ENCODE data around the gene KIF19. TPM values are rescaled to one million over a fixed set of nuclear protein-coding genes. Genes with fewer than 3 reads are reported as not detected.

Gene KIF19
- total and polyA plus RNA-seq, 2 donors (not counting 1 experiment from before 2014, with no cell fraction given) = not detected

DNA sequence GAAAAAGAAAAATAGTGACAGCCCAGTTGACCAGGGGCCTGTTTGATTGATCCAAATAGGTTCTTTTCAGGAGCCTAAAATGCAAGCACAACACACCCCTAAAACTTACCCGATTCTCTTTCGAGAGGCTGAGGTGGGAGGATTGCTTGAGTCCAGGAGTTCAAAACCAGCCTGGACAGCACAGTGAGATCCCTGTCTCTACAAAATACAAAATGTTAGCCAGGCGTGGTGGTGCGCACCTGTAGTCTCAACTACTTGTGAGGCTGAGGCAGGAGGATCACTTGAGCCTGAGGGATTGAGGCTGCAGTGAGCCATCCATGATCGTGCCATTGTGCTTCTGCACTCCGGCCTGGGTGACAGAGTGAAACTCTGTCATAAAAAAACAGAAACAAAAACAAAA, 1.5 kb upstream of the KIF19 start:
- no peaks in the 10 kb centered on the region for H3K79me2 ChIP-seq (ENCODE audit: control insufficient read depth, insufficient read depth, low read length)
- no peak overlapping the region for H3K9ac ChIP-seq (ENCODE audit: low read length)
- H2AFZ ChIP-seq (ENCODE audit: insufficient read depth, low read depth, low read length, poor library complexity, severe bottlenecking) = no peak overlapping the region
- CTCF ChIA-PET = no interaction called here
- H3K4me3 ChIP-seq (ENCODE audit: control extremely low read depth in 1 of 5, extremely low read depth in 1 of 5, insufficient read depth in 1 of 5, low read depth in 2 of 5, low read length in 4 of 5) = no peak overlapping the region
- POLR2A ChIA-PET = no interaction called here
- Mint-ChIP-seq H3K4me1 (peaks cover 4% of the 10 kb centered on the region), H3K4me3 (no peak overlapping the region), H3K27ac (no peak overlapping the region), H3K9me3 (ENCODE audit: insufficient read depth) (no peaks in the 10 kb centered on the region), H3K27me3 (peaks cover 56% of the 10 kb centered on the region)
- H3K4me1 ChIP-seq (ENCODE audit: control insufficient read depth in 2 of 2, insufficient read depth in 2 of 2, low read length in 2 of 2) = peaks cover 8 to 13% of the 10 kb centered on the region in 2 donors
- H3K4me2 ChIP-seq (replicated peaks; ENCODE audit: low read depth, low read length, poor library complexity, severe bottlenecking) = no peak overlapping the region
- peaks cover 0 to 27% (median 5%) of the 10 kb centered on the region in 4 experiments for H3K27me3 ChIP-seq (replicated peaks in 1 of 4; ENCODE audit: control extremely low read depth in 1 of 4, control insufficient read depth in 3 of 4, insufficient read depth in 4 of 4, low read length in 3 of 4)
- TF ChIP-seq, protein P1, sequence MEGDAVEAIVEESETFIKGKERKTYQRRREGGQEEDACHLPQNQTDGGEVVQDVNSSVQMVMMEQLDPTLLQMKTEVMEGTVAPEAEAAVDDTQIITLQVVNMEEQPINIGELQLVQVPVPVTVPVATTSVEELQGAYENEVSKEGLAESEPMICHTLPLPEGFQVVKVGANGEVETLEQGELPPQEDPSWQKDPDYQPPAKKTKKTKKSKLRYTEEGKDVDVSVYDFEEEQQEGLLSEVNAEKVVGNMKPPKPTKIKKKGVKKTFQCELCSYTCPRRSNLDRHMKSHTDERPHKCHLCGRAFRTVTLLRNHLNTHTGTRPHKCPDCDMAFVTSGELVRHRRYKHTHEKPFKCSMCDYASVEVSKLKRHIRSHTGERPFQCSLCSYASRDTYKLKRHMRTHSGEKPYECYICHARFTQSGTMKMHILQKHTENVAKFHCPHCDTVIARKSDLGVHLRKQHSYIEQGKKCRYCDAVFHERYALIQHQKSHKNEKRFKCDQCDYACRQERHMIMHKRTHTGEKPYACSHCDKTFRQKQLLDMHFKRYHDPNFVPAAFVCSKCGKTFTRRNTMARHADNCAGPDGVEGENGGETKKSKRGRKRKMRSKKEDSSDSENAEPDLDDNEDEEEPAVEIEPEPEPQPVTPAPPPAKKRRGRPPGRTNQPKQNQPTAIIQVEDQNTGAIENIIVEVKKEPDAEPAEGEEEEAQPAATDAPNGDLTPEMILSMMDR (IDR thresholded peaks at IDR 0.05) = no peak
- TF ChIP-seq EZH2 (IDR thresholded peaks at IDR 0.05; ENCODE audit: borderline replicate concordance, insufficient read depth, low read depth, low read length, poor library complexity, severe bottlenecking) = no peak
- H3K9me3 ChIP-seq (ENCODE audit: control extremely low read depth in 1 of 3, control insufficient read depth in 2 of 3, insufficient read depth in 1 of 3, low read length in 2 of 3) = no peaks in the 10 kb centered on the region
- no peak overlapping the region for H3K27ac ChIP-seq (ENCODE audit: low read length in 2 of 2)
- H3K36me3 ChIP-seq (replicated peaks in 1 of 2; ENCODE audit: control extremely low read depth in 1 of 2, control insufficient read depth in 1 of 2, extremely low read depth in 1 of 2, insufficient read depth in 2 of 2, low read length in 1 of 2) = no peaks in the 10 kb centered on the region
- no peaks in the 10 kb centered on the region for H4K20me1 ChIP-seq (ENCODE audit: control insufficient read depth, insufficient read depth, low read length, poor library complexity, severe bottlenecking)
- intact Hi-C loops (cut with micrococcal nuclease) = no loop called here
- 97% methylated on average over 6 of the region's 6 CpGs for WGBS (ENCODE audit: insufficient coverage)
- ATAC-seq (ENCODE audit: low read depth) (no peak), DNase-seq (no peak)

DNA sequence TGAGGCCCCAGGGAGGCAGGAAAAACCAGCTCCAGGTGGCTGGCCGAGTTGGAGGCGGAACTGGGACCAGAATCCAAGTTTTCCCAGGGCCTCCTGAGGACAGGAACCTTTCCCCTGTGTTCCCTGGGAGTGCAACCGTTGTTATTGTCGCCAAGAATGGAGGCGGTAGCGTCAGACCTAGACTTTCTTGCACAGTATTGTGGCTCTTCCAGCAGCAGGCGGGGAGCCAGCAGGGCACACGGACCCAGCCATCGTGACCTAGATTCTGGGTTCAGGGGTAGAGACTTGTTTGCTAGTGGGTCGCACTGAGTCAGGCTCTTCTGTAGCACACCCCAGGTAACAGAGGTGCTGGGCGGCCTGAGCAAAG, 667 bp upstream of the KIF19 start:
- ATAC-seq (ENCODE audit: low read depth) (no peak), DNase-seq (no peak)
- CTCF ChIA-PET = no interaction called here
- no peak overlapping the region for H3K27ac Mint-ChIP-seq
- Histone ChIP-seq H3K4me2 (replicated peaks; ENCODE audit: low read depth, low read length, poor library complexity, severe bottlenecking) (peak overlapping the region; percentile 62), H3K27ac (ENCODE audit: low read length in 2 of 2) (no peak overlapping the region), H3K9me3 (ENCODE audit: control extremely low read depth in 1 of 3, control insufficient read depth in 2 of 3, insufficient read depth in 1 of 3, low read length in 2 of 3) (no peaks in the 10 kb centered on the region), H3K79me2 (ENCODE audit: control insufficient read depth, insufficient read depth, low read length) (no peaks in the 10 kb centered on the region), H3K4me1 (ENCODE audit: control insufficient read depth in 2 of 2, insufficient read depth in 2 of 2, low read length in 2 of 2) (peaks cover 8 to 13% of the 10 kb centered on the region in 2 donors), H2AFZ (ENCODE audit: insufficient read depth, low read depth, low read length, poor library complexity, severe bottlenecking) (no peak overlapping the region), H3K4me3 (ENCODE audit: control extremely low read depth in 1 of 5, extremely low read depth in 1 of 5, insufficient read depth in 1 of 5, low read depth in 2 of 5, low read length in 4 of 5) (no peak overlapping the region), H3K9ac (ENCODE audit: low read length) (no peak overlapping the region), H4K20me1 (ENCODE audit: control insufficient read depth, insufficient read depth, low read length, poor library complexity, severe bottlenecking) (no peaks in the 10 kb centered on the region), H3K27me3 (replicated peaks in 1 of 4; ENCODE audit: control extremely low read depth in 1 of 4, control insufficient read depth in 3 of 4, insufficient read depth in 4 of 4, low read length in 3 of 4) (peaks cover 0 to 30% (median 5%) of the 10 kb centered on the region in 4 experiments), H3K36me3 (replicated peaks in 1 of 2; ENCODE audit: control extremely low read depth in 1 of 2, control insufficient read depth in 1 of 2, extremely low read depth in 1 of 2, insufficient read depth in 2 of 2, low read length in 1 of 2) (no peaks in the 10 kb centered on the region)
- WGBS (ENCODE audit: insufficient coverage) = 31% methylated on average over 11 of the region's 11 CpGs
- TF ChIP-seq, protein P1 (IDR thresholded peaks at IDR 0.05) = no peak
- no peak for TF ChIP-seq EZH2 (IDR thresholded peaks at IDR 0.05; ENCODE audit: borderline replicate concordance, insufficient read depth, low read depth, low read length, poor library complexity, severe bottlenecking)
- H3K4me3 Mint-ChIP-seq = peak overlapping the region; percentile 47
- H3K4me1 Mint-ChIP-seq = peaks cover 4% of the 10 kb centered on the region
- H3K9me3 Mint-ChIP-seq (ENCODE audit: insufficient read depth) = no peaks in the 10 kb centered on the region
- peaks cover 58% of the 10 kb centered on the region for H3K27me3 Mint-ChIP-seq
- POLR2A ChIA-PET = no interaction called here
- intact Hi-C loops (cut with micrococcal nuclease) = no loop called here

Measured in B cell (primary cell).